Activated CD8-positive, alpha-beta memory T cell treated with anti-CD3 and anti-CD28 coated beads, Interleukin-2, amount 50 U/mL, for 1 hour (primary cell): Measurements from ENCODE around the gene LAMC2.
"Not testable (repeated sequence)": the region's sequence is repeated elsewhere in the genome, so short reads cannot be mapped to it uniquely, and the experiment has no call there.

Experiments used
- DNase-seq: peaks from one replicate; pipeline ENCODE4 v3.0.0-alpha.2; 2020; ENCODE audit errors: extremely low read depth

Gene LAMC2

GRCh38 chr1:183185941-183186490, at the start of gene LAMC2:
Gene LAMC2, plus strand, starts transcription at chr1:183186264. Its CDS starts 89 bp downstream, at chr1:183186353.
- DNase-seq: no peak

DNA sequence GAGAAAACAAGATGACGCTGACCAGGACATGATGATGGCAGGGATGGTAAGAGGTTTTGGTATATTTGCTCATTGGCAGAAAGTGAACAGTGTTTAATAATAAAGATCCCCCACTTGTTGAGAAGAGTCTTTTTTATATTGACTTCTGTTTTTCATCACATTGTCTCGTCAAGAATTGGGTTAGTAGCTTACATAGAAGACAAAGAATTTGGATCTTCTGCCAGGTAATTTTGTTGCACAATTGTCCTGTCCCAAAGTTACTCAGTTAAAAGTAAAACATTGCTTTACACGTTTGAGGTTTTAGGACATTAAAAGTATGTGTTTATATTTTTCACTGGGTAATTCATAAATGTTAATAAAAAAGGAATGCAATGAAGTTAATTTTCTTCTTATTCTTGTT, 48.3 kb upstream of the LAMC2 start:
- DNase-seq: no peak

GRCh38 chr1:183138301-183138700, 47.8 kb upstream of the LAMC2 start:
- DNase-seq: no peak

GRCh38 chr1:183139281-183139942, 46.7 kb upstream of the LAMC2 start:
- DNase-seq: no peak

- DNase-seq: no peak
These were observed 45.4 kb upstream of the LAMC2 start for GRCh38 chr1:183140633-183141032.

DNA sequence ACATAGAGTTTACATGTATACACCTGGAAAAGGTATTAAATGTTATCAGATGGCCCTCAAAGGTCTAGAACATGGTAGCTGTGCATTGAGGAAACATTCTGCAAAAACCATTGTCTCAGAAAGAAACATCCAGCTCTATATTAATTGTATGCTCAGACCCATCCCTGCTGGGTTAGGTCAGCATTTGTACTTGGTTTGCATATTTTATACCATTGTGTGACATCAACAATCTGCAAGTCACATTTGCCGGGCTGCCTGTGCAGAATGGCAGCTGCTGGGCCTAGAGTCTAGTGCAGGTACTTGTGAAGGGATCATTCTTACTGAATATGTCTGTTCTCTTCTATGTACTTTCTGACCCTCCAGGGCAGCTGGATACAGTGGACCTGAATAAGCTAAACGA, 43.9 kb upstream of the LAMC2 start:
- DNase-seq: no peak

- no peak for DNase-seq
These were observed 42.3 kb upstream of the LAMC2 start for GRCh38 chr1:183143576-183144315.

DNA sequence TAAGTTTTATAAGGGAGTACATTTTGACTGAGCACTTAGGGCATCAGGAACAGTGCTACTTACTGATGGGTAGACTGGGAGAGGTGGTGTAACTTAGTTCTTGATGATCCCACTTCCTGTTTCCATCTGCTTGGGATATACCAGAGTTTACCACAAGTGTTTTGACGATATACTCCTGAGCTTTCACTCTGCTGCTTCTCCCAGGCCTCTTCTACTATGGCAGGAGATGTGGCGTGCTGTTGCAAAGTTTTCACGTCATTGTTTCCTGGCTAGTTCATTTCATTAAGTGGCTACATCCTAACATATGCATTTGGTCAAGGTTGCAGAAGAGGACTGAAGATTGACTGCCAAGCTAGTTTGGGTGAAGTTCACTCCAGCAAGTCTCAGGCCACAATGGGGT, 41.3 kb upstream of the LAMC2 start:
- no peak for DNase-seq

DNA sequence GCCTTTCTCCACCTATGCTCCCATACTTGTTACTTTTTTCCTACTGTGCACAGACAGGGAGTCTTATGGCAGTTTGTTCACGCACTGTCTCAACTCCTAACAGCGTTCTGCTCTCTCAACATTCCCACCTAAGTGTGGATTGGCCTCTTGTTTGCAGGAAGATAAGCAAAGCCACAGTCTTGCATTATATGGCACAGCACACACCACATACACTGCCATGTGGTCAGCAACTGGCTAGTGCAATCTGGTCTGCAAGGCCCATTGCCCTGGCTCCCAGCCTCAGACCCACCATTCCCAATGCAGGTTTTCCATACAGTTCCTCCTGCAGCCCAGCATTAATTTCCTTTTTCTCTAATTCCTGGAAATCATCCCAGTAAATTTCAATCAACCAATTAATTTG, 38.3 kb upstream of the LAMC2 start:
- DNase-seq: no peak

GRCh38 chr1:183148599-183148998, 37.5 kb upstream of the LAMC2 start:
- DNase-seq: no peak

GRCh38 chr1:183149273-183149672, 36.8 kb upstream of the LAMC2 start:
- DNase-seq: no peak

DNA sequence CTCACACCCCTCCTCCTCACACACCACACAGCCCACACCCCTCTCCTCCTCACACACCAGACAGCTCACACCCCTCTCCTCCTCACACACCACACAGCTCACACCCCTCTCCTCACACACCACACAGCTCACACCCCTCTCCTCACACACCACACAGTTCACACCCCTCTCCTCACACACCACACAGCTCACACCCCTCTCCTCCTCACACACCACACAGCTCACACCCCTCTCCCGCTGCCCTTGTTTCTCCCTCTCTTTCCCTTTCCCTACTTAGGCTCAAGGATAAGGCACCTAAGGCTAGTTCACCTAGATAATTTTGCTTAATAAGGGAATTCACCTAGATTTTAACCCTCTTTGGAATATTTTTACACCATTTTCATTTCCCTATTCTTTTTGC, 36.0 kb upstream of the LAMC2 start:
- DNase-seq: not testable (repeated sequence)

- DNase-seq: no peak
These were observed 35.6 kb upstream of the LAMC2 start for GRCh38 chr1:183150445-183150844.

GRCh38 chr1:183152180-183152579, 33.9 kb upstream of the LAMC2 start:
- DNase-seq: no peak

GRCh38 chr1:183155939-183156338, 30.1 kb upstream of the LAMC2 start:
- no peak for DNase-seq

DNA sequence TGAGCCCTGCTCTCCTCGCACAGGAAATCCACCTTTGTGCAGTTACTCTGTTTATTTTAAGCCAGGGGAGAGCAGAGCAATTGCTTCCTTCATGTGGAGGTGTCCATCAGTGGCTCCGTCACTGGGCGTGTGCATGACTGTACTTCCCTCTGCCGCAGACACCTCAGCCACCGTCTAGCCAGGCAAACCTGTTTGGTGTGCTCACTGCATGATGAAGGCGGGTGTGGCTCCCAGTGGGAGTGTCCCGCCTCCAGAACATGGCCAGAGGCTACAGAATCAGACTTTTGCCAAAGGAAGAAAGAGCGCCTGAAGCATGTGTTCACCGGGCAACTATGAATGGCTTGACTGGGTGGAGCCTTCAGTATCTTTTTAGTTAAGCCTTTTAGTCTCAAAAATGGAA, 26.1 kb upstream of the LAMC2 start:
- no peak for DNase-seq

DNA sequence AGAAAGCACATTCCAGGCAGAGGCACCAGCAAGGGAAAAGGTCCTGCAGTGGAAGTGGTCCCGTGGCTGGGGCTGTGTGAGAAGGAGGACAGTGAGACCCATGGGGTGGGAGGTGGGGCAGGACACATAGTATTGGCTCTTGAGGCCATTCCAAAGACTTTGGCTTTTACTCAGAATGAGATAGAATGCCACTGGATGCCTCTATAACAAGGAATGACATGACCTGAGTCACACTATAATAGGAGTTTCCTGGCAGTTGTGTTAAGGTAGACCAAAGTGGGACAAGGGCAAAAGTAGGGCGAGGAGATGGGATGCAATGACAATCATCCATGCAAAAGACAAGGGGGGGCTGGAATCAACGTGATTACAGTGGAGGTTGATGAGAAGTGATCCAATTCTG, 24.7 kb upstream of the LAMC2 start:
- DNase-seq: no peak

DNA sequence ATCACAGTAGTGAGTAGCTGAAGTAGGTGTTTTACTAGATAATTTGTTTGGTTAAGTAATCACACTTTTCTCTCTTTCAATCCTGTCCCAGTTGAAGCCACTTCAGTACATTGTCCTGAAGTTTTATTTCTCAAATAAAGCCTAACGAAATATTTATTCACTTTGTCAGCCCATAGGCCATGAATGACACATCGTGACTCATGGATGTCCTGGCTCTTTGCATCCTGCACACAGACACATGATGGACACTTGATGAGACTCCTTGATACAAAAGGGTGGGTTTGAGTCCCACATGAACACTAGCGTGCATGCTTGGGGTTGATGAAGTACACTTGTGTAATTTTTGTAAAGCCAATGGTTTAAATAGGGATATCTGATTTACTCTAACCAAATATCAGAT, 22.7 kb upstream of the LAMC2 start:
- no peak for DNase-seq

- no peak for DNase-seq
These were observed 21.7 kb upstream of the LAMC2 start for GRCh38 chr1:183164340-183164739.

DNA sequence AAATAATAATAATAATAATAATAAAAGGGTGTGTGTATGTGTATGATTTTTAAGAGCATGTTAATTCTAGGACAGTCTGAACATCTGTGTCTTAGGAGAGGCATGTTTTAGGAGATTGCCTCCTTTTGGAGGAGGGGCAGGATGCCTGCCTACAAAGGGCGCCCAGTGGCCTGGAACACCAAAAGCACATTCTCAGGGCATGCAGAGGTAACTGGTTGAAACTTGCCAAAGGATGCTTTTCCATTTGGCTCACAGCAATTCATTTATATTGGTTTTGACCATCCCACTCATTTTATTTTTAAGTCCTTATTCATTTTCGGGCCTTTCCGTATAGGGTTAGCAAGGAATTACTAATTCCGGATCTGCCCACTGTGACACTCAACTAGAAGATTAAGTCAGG, 21.1 kb upstream of the LAMC2 start:
- no peak for DNase-seq

DNA sequence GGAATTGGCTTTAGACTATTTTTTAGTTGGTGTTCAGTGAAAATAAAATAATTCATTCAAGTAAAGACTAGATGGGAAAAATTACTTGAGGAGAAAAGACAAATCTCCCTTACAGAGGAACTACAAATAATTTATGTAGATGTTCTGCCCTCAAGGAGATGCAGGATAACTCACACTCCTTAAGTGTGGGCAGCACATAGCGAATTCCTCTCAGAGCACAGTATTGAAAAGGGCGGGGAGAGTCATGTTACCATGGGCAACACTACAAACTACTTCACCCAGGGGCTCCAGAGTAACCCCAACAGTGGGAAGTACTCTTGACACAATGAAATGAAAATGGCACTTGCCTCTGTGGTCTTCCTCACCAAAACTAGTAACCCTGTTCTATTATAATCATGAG, 20.6 kb upstream of the LAMC2 start:
- no peak for DNase-seq

DNA sequence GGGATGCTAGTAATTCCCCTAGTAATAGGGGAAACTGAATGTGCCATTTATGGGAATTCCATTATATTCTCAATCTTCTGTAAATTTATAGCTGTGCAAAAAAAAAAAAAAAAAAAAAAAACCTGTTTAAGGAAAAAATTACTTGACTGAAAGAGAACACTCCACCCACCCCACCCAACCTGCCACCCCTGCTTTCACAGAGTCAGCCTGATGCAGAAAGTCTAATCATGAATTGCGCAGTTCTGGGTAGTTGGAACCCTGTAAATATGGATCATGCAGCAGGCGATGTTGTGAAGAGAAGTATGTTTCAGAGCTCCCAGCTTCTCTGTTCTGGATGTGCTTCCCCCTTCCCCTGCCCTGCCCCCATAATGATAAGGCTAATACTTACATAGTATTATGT, 19.6 kb upstream of the LAMC2 start:
- DNase-seq: no peak

GRCh38 chr1:183167676-183168075, 18.4 kb upstream of the LAMC2 start:
- DNase-seq: no peak
